Dermis microvascular lymphatic vessel endothelial cell (primary cell): Measurements from ENCODE around the gene MIGA2. TPM values are rescaled to one million over a fixed set of nuclear protein-coding genes. Genes with fewer than 3 reads are reported as not detected.
"Not testable (repeated sequence)": the region's sequence is repeated elsewhere in the genome, so short reads cannot be mapped to it uniquely, and the experiment has no call there.

ENCODE experiments used
- DNase-seq, 2 donors: peaks; one replicate each; pipeline versions ENCODE4 v3.0.0 to v3.0.0-alpha.2; 2010; ENCODE audit warnings: low read depth in 2 of 2
- total RNA-seq: library from RNA; depleted of rRNA; stranded (reverse); fragments of >200 nt; gene quantifications from 2 replicates; pipeline ENCODE4 v1.2.1, GENCODE V29; 2014

The MIGA2 gene, protein sequence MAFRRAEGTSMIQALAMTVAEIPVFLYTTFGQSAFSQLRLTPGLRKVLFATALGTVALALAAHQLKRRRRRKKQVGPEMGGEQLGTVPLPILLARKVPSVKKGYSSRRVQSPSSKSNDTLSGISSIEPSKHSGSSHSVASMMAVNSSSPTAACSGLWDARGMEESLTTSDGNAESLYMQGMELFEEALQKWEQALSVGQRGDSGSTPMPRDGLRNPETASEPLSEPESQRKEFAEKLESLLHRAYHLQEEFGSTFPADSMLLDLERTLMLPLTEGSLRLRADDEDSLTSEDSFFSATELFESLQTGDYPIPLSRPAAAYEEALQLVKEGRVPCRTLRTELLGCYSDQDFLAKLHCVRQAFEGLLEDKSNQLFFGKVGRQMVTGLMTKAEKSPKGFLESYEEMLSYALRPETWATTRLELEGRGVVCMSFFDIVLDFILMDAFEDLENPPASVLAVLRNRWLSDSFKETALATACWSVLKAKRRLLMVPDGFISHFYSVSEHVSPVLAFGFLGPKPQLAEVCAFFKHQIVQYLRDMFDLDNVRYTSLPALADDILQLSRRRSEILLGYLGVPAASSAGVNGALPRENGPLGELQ
- 15.5 and 20.2 TPM in 2 replicates for total RNA-seq

DNA sequence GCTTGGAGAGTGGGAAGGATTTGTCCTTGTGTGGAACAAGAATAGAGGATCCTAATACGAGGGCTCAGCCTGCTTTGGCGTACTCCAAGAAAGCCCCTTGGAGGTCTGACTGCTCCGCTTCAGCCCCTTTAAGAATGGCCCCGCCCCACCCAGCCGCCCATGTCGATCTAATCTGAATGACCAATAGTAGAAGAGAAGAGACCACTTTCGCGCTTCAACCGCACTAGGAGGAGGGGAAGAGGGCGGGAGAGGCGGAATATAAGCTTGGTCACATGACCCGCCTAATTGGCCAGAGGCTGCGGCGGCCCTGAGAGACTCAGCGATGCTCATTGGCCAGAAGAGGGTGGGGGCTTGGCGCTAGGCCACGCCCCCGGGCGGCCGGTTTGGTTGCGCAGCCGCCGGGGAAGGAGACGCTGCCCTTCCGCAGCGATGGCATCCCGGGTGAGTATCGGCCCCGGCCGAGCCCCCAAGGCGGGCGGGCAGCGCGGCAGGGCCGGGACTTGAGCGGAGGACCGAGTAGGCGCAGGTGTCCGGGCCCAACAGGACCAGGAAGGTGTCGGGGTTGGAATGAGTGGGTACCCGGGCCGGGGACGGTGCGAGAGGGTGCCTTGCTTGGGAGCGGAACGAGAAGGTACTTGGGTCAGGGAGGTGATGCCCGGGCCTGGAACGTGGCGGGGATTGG lies at the start of gene MIGA2:
Gene MIGA2, plus strand, starts transcription at position 386 of the 682 bp plus-strand sequence. CDS start 3,969 bp downstream, outside the sequence.
- DNase-seq: peak; percentile 96 to 99

DNA sequence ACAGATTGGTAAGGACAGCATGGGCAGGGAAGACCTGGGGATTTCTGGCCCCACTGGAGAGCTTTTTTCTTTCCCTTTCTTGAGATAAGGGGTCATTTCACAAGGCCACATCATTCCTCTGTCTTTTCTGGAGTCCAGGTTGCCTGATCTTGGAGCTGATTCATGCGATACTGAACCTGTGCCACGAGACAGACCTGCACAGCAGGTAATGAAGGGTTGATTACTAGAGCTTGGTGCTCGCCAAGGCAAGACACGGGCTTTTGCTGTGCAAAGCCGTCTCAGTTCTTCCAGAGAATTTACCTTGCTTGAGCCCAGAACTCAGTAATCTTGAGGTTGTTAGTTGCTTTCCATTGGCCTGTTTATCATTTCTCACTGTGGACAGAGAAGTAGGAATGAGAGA lies 49.8 kb upstream of the MIGA2 start:
- DNase-seq: no peak

DNA sequence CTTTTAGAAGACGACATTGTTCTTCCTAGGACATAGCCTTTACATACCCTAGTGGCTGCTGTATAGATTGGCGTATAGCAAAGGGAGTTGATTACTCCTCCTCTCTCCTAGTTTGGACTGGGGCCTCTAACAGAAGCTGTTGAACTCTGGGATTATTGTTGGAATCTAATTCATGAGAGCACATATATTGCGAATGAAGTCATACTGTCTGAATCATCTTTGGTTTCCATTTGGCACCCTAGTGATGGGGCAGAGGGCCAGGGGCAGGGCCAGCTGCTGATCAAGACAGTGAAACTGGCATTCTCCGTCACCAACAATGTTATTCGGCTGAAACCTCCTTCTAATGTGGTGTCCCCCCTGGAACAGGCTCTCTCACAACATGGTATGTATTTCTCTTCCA lies 48.6 kb upstream of the MIGA2 start:
- no peak for DNase-seq

DNA sequence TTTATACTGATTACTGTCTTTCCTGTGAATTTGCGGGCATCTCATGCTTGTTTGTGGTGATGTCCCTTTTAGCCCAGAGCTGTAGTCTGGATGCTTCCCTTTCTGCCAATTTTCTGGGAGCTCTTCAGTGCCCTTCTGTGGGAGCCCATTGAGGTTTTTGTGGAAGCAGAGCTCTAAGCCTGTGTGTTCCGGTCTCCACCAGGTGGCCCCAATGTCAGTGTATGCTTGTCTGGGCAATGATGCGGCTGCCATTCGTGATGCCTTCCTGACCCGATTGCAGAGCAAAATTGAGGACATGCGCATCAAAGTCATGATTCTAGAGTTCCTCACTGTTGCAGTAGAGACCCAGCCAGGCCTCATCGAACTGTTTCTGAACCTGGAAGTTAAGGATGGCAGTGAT lies 43.4 kb upstream of the MIGA2 start:
- DNase-seq: peak in 1 of 2 donors; percentile 23

DNA sequence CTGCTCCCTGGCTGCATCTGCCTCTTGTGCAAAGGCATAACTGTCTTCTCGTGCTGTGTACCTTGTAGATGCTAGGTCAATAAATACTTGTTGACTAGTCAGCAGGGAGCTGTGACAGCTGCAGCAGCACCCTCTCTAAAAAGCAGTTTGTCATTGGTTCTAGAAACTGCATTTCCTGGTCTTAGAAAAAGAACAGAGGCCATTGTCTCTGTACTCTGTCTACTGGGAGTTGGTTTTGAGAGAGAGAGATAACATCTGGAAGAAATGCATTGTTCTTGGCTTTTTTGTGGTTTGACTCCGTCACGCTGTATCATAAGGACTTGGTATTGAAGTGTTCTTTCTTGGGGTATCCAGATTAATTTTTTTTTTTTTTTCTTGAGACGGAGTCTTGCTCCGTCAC lies 40.6 kb upstream of the MIGA2 start:
- no peak for DNase-seq

DNA sequence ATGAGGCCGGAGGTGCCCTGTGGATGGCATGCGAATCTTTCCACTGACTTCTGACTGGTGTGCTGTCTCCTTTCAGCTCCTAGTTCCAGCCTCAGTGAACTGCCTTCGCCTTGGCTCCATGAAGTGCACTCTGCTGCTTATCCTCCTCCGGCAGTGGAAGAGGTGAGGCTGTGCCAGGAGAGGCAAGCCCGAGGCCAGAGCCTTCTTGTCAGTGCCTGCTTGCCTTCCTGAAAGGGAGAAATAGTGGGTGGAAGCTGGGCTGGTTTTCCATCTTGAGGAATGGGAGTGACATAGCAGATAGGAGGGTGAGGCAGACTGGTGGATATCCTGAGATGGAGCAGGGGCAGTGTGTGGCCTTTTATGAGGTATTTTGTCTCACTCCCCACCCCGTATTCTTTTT lies 38.0 kb upstream of the MIGA2 start:
- no peak for DNase-seq

DNA sequence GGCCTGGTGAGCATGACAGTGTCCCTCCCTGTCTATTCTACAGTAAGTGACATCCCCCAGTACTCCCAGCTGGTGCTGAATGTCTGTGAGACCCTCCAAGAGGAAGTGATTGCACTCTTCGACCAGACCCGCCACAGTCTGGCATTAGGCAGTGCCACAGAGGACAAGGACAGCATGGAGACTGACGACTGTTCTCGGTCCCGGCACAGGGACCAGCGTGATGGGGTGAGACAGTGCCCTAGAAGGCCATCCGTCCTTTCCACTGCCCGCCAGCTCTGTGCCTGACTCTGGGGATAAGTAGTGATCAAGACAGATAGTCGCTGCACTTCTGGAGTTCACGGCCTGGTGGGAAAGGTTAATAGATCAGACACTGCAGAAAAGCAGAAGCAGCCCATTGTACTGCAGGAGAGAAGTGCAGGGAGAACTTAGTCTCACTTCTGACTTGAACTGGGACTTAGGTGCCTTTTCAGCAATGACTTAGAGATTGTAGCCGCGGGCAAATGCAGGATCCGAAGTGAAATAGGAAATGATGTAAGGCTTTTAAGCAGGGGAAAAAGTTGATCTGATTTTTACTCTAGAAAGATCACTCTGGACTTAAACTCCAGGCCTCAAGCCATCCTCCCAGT lies 36.7 kb upstream of the MIGA2 start:
- no peak for DNase-seq

DNA sequence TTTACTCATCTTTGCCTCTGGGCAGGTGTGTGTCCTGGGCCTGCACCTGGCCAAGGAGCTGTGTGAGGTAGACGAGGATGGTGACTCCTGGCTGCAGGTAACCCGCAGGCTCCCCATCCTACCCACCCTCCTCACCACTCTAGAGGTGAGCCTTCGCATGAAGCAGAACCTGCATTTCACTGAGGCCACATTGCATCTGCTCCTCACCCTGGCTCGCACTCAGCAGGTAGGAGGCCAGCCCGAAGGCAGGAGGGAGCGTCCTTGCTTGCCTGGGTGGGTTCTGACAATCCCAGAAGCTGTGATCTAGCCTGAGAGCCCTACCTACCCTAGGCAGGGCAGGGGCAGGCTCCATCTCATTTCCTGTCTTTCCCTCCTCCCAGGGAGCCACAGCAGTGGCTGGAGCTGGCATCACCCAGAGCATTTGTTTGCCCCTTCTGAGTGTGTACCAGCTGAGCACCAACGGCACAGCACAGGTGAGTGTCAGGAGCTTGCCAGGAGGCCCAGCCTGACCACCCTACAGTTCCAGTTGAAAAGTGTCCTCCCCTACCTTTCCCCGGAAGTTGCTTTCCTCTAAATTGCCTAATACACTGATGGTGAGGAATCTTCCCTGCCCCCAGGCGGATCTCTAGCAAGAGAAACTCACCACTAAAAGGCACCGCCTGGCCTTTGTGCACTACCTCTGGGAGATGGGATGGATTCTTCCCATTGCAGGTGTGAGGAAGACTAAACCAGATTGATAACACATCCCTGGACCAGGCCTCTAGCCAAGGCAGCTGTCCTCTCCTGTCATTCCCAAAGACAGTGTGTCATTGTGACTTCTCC lies 34.7 kb upstream of the MIGA2 start:
- no peak for DNase-seq

DNA sequence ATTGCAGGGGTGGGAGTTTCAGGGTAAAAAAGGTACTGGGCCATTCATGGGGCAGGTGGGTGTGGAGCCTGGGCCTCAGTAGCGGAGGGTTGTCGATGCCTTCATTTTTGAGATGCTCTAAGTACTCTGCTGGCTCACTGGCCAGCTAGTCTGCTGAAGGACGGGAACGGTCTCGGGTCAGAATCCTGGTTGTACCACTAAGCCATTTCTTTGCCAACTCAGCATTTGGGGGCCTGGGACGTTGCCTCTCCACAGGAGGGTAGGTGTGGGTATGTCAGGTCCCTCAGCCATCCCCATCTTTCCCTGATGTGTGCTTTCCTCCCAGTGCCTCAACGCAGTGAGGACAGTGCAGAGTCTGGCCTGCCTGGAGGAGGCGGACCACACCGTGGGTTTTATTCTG lies 33.4 kb upstream of the MIGA2 start:
- no peak for DNase-seq

DNA sequence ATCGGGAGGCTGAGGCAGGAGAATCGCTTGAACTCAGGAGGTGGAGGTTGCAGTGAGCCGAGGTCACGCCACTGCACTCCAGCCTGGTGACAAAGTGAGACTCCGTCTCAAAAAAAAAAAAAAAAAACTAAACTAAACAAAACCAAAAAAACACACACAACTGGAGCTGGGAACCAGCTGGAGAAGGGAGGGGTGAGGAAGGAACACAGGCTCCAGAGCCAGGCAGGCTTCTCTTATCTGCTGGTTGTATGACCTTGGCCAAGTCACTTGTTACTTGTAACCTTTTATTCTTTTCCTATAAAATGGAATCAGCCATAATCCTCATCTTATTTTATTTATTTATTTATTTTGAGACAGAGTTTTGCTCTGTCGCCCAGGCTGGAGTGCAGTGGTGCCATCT lies 32.3 kb upstream of the MIGA2 start:
- not testable (repeated sequence) for DNase-seq

DNA sequence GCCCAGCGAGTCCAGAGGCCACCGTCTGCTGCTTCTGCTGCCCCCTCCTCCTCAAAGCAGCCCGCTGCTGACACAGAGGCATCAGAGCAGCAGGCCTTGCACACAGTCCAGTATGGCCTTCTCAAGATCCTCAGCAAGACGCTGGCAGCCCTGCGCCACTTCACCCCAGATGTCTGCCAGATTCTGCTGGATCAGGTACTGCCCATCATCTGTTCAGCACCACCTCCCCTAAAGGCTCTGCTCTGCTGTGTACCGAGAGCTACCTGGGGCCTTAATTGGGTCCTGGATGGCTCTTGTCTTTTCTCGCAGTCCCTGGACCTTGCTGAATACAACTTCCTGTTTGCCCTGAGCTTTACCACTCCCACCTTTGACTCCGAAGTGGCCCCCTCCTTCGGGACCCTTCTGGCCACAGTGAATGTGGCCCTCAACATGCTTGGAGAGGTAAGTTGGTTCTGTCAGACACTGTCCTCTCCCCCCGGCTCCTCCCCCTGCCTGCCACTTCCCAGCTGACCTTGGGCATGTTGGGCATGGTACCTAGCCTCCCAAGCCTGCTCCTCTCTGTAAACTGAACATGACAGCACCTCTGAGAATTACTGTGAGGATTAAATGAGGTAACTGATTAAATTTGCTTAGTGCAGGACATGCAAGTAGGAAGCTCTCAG lies 31.0 kb upstream of the MIGA2 start:
- no peak for DNase-seq

DNA sequence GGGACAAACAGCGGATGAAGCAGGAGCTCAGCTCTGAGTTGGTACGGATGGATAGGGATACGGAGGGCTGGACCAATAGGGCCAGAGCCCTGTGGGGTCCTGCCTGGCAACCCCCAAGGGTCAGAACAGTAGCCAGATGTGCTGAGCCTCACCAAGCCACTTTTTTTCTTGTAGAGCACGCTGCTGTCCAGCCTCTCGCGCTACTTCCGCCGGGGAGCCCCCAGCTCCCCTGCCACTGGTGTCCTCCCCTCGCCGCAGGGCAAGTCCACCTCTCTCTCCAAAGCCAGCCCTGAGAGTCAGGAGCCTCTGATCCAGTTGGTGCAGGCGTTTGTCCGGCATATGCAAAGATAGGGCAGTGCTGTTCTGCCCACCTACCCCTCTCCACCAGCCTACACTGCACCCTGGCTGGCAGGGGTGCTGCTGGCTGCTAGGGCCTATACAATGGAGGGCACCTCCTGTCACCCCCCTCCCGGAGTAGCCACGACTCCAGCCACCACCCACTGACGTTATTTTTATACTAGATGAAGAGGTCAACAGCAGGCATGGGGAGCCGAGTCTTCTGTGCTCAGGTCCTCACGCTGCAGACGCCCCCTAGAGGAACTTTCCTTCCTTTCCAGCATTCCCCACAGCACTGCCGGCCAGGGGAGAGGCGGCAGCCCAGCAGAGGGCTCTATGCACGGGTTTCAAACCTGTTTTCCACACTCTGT lies 29.9 kb upstream of the MIGA2 start:
- DNase-seq: peak; percentile 48 to 71

DNA sequence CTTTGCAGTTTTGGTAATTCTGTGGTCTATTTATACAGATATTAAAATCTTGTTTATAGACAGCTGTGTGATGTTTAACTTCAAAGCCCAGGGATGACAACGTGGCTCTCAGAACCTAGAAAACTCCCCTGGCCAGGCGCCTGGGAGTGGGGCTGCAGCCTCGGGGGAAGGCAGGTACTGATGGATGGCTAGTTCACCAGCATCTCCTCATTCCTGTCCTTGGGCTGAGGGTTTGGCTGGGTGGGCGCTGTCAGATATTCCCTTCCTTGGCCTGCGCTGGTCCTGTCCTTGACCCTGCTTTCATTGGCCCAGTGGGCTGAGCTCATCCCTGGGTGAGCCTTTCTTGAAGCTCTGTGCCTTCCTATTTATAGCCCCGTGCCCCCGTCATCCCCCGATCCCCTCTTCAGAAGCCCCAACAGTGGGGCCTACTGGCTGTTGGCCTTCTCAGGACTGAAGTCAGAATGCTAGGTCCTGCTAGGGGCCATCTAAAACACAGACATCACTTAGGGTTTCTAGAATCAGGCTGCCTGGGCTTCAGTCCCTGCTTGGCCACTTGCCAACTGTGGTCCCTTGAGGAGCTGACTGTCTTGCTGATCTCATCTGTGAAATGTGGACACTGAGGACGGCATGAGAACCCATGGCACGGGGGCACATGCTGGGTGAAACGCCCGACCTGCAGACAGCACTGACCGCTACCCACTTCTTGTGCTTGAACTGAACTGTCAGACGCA lies 29.2 kb upstream of the MIGA2 start:
- no peak for DNase-seq

DNA sequence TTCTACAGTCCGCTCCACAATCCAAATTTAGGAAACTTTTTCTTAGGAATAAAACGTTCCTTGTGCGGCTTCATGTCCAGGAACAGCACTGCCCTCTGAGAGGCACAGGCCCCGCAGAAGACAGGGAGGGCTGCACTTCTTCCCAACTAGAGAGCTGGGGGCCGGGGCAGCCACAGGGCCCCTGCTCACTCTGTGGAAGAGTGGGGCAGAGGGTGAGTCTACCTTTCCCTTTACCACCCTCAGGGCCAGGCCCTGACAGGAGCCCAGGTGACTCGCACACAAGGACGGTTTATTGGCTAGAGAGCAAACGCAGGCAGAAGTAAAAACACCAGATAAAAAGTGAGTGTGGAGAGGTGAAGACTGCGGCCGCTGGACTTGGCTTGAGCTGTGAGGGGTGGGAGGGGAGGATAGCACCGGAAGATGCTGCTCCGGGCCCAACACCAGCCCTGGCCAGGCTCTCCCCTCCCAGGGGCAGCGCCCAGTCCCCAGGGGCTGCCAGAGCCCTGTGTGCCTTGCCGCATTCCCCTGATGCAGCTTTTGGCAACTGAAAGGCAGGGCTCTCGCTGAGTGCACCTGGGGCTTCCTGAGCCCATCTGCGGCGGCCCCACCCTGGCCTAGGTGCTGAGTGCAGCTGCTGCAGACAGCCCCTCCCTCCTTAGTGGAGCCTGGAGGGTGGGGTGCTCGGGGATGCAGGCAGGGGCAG lies 28.5 kb upstream of the MIGA2 start:
- DNase-seq: no peak

DNA sequence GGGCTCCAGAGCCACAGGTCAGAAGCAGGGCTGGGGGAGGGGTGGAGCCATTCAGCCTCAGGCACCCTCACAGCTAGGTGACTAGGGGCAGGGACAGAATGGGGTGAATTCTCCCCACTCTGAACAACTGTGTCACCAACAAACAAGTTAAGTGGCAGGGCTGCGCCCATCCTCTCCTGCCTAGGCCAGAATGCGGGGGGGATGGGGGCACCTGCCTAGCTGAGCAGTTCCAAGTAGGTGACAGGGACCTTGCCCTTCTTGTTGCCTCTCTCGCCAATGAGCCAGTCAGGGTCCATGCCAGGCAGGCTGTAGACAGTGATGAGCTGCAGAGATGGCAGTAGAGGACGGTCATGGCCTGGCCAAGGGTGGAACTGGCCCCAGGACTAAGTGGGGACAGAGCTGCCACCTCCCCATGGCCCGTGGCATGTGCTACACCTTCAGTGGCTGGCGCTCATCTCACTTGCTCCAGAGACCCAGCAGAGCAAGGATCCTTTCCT lies 27.9 kb upstream of the MIGA2 start:
- no peak for DNase-seq

DNA sequence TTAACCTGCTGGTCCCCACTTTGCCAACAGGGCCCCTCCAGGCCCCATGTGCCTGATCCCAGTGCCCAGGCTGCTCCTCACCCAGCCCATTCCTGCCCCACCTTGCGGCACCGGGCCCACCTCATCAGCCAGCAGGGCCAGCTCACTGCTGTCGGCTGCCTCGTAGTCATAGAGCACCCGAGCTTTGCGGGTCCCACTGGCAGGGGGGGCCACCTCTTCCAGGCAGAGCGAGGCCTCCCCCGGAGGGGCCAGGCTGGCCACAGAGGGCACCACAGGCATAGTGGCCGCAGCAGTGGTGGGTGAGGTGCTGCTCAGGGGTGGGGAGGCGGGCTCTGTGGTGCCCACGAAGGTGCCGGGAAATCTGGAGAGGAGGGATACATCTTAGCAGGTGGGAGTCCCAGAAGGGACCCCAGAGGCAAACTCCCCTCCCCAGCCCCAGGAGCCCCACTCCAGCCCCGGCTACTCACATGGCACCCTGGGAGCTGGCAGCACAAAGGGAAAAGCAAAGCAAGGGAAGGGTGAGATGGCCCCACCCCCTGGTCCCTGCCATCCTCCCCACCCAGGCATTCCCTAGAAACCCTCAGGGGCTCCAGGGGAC lies 27.3 kb upstream of the MIGA2 start:
- no peak for DNase-seq

DNA sequence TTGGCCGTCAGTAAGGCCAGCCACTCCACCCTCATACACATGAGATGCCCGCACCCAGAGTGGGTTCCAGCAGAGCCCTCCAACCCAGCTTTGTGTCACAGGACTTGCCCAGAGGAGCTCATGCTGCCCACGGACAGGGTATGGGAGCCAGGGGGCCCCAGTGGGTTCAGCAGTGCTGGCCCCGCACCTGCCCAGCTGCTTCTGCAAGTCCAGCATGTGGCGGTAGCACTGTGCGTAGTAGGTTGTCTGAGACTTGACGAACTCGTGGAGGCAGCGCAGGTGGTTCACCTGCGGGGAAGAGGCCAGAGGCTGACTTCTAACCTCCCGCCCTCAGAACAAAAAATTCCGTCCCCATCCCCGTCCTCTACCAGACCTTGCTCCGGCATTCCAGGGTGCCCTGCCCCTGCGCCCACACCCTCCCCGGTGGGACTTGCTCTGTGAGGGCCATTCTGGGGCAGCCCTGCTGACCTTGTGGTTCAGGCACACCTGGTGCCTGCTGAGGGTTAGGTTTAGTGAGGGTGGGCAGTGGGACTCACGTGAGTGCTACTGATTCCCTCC lies 26.8 kb upstream of the MIGA2 start:
- no peak for DNase-seq
